Nephron progenitor cell (in vitro differentiated cells): ENCODE results near the gene RASSF7.

ENCODE experiments used
- DNase-seq: peaks from one replicate; pipeline ENCODE4 v3.0.0; 2021
- H3K27ac Mint-ChIP-seq: 2 replicates; pipeline ENCODE4 v1.8.0; 2021; ENCODE audit warnings: mild to moderate bottlenecking, moderate library complexity, mixed read lengths
- H3K27me3 Mint-ChIP-seq: 2 replicates; pipeline ENCODE4 v1.8.0; 2021; ENCODE audit warnings: mild to moderate bottlenecking, low read depth, mixed read lengths; ENCODE audit not compliant: poor library complexity
- H3K36me3 Mint-ChIP-seq: 2 replicates; pipeline ENCODE4 v1.8.0; 2021; ENCODE audit warnings: low read depth, mixed read lengths
- H3K4me1 Mint-ChIP-seq: 2 replicates; pipeline ENCODE4 v1.8.0; 2021; ENCODE audit warnings: mixed read lengths
- H3K4me3 Mint-ChIP-seq: 2 replicates; pipeline ENCODE4 v1.8.0; 2021; ENCODE audit warnings: mild to moderate bottlenecking, moderate library complexity, mixed read lengths
- H3K9me3 Mint-ChIP-seq: 2 replicates; pipeline ENCODE4 v1.8.0; 2021; ENCODE audit warnings: mild to moderate bottlenecking, moderate library complexity, mixed read lengths
- CTCF ChIP-seq: fragments of 200-600 bp; sonication (generic); IDR thresholded peaks from 2 replicates; pipeline ENCODE4 v1.5.0; 2021; ENCODE audit warnings: antibody characterized with exemption

Gene RASSF7

GRCh38 chr11:528815-529727, 31.7 kb upstream of the RASSF7 start:
- peaks cover 6% of the 10 kb centered on the region for H3K9me3 Mint-ChIP-seq
- H3K4me1 Mint-ChIP-seq = peaks cover 9% of the 10 kb centered on the region
- DNase-seq = no peak
- H3K27ac Mint-ChIP-seq = no peak overlapping the region
- no peak for TF ChIP-seq CTCF
- no peaks in the 10 kb centered on the region for H3K27me3 Mint-ChIP-seq
- peaks cover 2% of the 10 kb centered on the region for H3K36me3 Mint-ChIP-seq
- no peak overlapping the region for H3K4me3 Mint-ChIP-seq

- H3K36me3 Mint-ChIP-seq = no peaks in the 10 kb centered on the region
- no peak overlapping the region for H3K27ac Mint-ChIP-seq
- peaks cover 9% of the 10 kb centered on the region for H3K4me1 Mint-ChIP-seq
- peaks cover 3% of the 10 kb centered on the region for H3K9me3 Mint-ChIP-seq
- no peaks in the 10 kb centered on the region for H3K27me3 Mint-ChIP-seq
- H3K4me3 Mint-ChIP-seq = no peak overlapping the region
- no peak for DNase-seq
- no peak for TF ChIP-seq CTCF
These were observed 30.9 kb upstream of the RASSF7 start for GRCh38 chr11:529728-530411.

- no peak for TF ChIP-seq CTCF
These were observed 29.6 kb upstream of the RASSF7 start for GRCh38 chr11:530960-531831.

GRCh38 chr11:531919-532526, 28.7 kb upstream of the RASSF7 start:
- Mint-ChIP-seq H3K27ac (no peak overlapping the region), H3K27me3 (peaks cover 5% of the 10 kb centered on the region), H3K4me1 (peaks cover 9% of the 10 kb centered on the region), H3K4me3 (no peak overlapping the region), H3K9me3 (no peaks in the 10 kb centered on the region), H3K36me3 (no peaks in the 10 kb centered on the region)
- no peak for DNase-seq
- no peak for TF ChIP-seq CTCF

More at GRCh38 chr11:530960-531831, 29.6 kb upstream of the RASSF7 start:
- DNase-seq = no peak
- Mint-ChIP-seq H3K4me1 (peaks cover 9% of the 10 kb centered on the region), H3K27me3 (peaks cover 2% of the 10 kb centered on the region), H3K36me3 (no peaks in the 10 kb centered on the region), H3K9me3 (peaks cover 2% of the 10 kb centered on the region), H3K4me3 (no peak overlapping the region), H3K27ac (no peak overlapping the region)

- H3K4me1 Mint-ChIP-seq = peaks cover 9% of the 10 kb centered on the region
- TF ChIP-seq CTCF = no peak
These were observed 28.2 kb upstream of the RASSF7 start for GRCh38 chr11:532527-532985.

More at GRCh38 chr11:532527-532985, 28.2 kb upstream of the RASSF7 start:
- Mint-ChIP-seq H3K27ac (no peak overlapping the region), H3K36me3 (no peaks in the 10 kb centered on the region), H3K27me3 (peaks cover 9% of the 10 kb centered on the region), H3K4me3 (no peak overlapping the region), H3K9me3 (no peaks in the 10 kb centered on the region)
- no peak for DNase-seq
